OCI-LY7 (cell line): ENCODE measurements around the gene VTI1A. TPM values are rescaled to one million over a fixed set of nuclear protein-coding genes. Genes with fewer than 3 reads are reported as not detected.
A peak's percentile ranks its signal among the peaks of the same experiment; 100 is the strongest.

Experiments
- BruUV-seq: library from RNA; stranded (reverse); fragments of 400-500 nt; replicated peaks from 2 replicates; lab custom pipeline; 2021; lab: Mats Ljungman, UMichigan
- CTCF ChIA-PET: fragments of 300-600 bp; sonication (Branson Sonifier 250); formaldehyde crosslinking; loops from one replicate; lab custom pipeline; 2022; ENCODE audit warnings: antibody characterized with exemption; ENCODE audit not compliant: unreplicated experiment; lab: Charles Lee
- POLR2A ChIA-PET: fragments of 300-600 bp; sonication (Branson Sonifier 250); formaldehyde crosslinking; loops from one replicate; lab custom pipeline; 2022; ENCODE audit warnings: antibody characterized with exemption; lab: Charles Lee
- DNase-seq: peaks from one replicate; pipeline ENCODE4 v3.0.0-alpha.2; 2015; ENCODE audit warnings: low spot score
- H2AFZ ChIP-seq: fragments of 200-600 bp; sonication (generic), shearing (Covaris generic); 2 replicates; pipeline ENCODE4 v1.6.1; 2014; ENCODE audit warnings: mild to moderate bottlenecking, antibody characterized with exemption, low read length, moderate library complexity
- H3K27ac ChIP-seq: fragments of 200-600 bp; sonication (generic); 2 replicates; pipeline ENCODE4 v1.5.1; 2014; ENCODE audit warnings: mixed run types, low read depth, mild to moderate bottlenecking, moderate library complexity, low read length, inconsistent platforms; ENCODE audit not compliant: poor library complexity, severe bottlenecking
- H3K36me3 ChIP-seq: fragments of 200-600 bp; sonication (generic); 2 replicates; pipeline ENCODE4 v1.6.1; 2014; ENCODE audit warnings: mild to moderate bottlenecking, antibody characterized with exemption, low read length, moderate library complexity, mixed read lengths; ENCODE audit not compliant: insufficient read depth
- H3K4me1 ChIP-seq: fragments of 200-600 bp; sonication (generic); 2 replicates; pipeline ENCODE4 v1.5.1; 2014; ENCODE audit warnings: mild to moderate bottlenecking, low read length; ENCODE audit not compliant: insufficient read depth, poor library complexity, severe bottlenecking
- H3K4me2 ChIP-seq: fragments of 200-600 bp; sonication (generic); 2 replicates; pipeline ENCODE4 v1.6.1; 2014; ENCODE audit warnings: mild to moderate bottlenecking, low read length
- H3K4me3 ChIP-seq: fragments of 200-600 bp; sonication (generic); 2 replicates; pipeline ENCODE4 v1.5.1; 2014; ENCODE audit warnings: mild to moderate bottlenecking, low read depth, low read length; ENCODE audit not compliant: poor library complexity, severe bottlenecking
- H3K79me2 ChIP-seq: fragments of 200-600 bp; sonication (generic); 2 replicates; pipeline ENCODE4 v1.6.1; 2016; ENCODE audit warnings: low read depth, mild to moderate bottlenecking, low read length, moderate library complexity, mixed read lengths; ENCODE audit not compliant: insufficient read depth
- H3K9me2 ChIP-seq: fragments of 200-600 bp; sonication (generic); 2 replicates; pipeline ENCODE4 v1.6.1; 2016; ENCODE audit warnings: mild to moderate bottlenecking, low read length, mixed read lengths; ENCODE audit not compliant: insufficient read depth
- H3K9me3 ChIP-seq: fragments of 200-600 bp; sonication (generic); 2 replicates; pipeline ENCODE4 v1.6.1; 2014; ENCODE audit warnings: mild to moderate bottlenecking, mixed run types, low read length, mixed read lengths
- H4K20me1 ChIP-seq: fragments of 200-600 bp; sonication (generic); 2 replicates; pipeline ENCODE4 v1.6.1; 2014; ENCODE audit warnings: mild to moderate bottlenecking, antibody characterized with exemption, low read length, moderate library complexity, mixed read lengths; ENCODE audit not compliant: insufficient read depth
- EZH2phosphoT487 ChIP-seq: fragments of 200-600 bp; sonication (generic); IDR thresholded peaks from 2 replicates; pipeline ENCODE4 v1.6.1; 2018; ENCODE audit warnings: low read depth, borderline replicate concordance, mild to moderate bottlenecking, mixed run types, antibody characterized with exemption, low read length, moderate library complexity, mixed read lengths
- intact Hi-C: fragments of 100-400 bp; cut with micrococcal nuclease; formaldehyde crosslinking; loops from one replicate; pipeline ENCODE4 v1.10.0; 2022; ENCODE audit not compliant: unreplicated experiment
- total RNA-seq, 2 experiments: library from RNA; depleted of rRNA in 1 of 2; stranded (reverse); fragments of >200 nt in 1 of 2; shearing (Covaris generic) in 1 of 2; gene quantifications; 2 replicates each; pipeline ENCODE4 v1.2.3, GENCODE V29; 2014 to 2022
- TF ChIP-seq, protein P1 (sequence below): fragments of 200-600 bp; sonication (generic); conservative IDR thresholded peaks from 2 replicates; pipeline ENCODE4 v1.5.1; 2014; ENCODE audit warnings: mild to moderate bottlenecking, antibody characterized with exemption, low read length, moderate library complexity, mixed read lengths

Gene VTI1A
- total RNA-seq, 2 experiments from 2014 or later: 39.4 to 45.2 TPM

DNA sequence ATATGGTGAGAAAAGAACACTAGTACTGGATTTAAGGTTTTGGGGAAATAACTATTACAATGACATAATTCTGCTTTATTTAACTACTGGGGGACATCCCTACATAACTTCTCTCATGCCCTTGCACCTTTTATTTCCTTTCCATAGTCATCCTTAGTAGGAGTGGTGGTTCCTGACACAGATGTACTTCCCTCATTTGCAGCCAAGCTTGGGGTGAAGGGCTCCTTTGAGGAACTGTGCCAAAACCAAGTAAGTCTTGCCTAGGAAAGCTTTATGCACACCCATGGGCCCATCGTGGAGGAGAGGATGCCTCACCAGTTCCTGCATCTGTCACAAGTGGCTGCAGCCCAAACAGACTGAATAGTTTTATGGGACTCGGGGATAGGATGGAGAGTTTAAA, 20.9 kb upstream of the VTI1A start:
- H3K9me2 ChIP-seq: no peaks in the 10 kb centered on the region
- no peaks in the 10 kb centered on the region for H4K20me1 ChIP-seq
- H3K36me3 ChIP-seq: peaks cover 94% of the 10 kb centered on the region
- intact Hi-C loops: no loop called here
- H3K4me3 ChIP-seq: no peak overlapping the region
- no peak for DNase-seq
- no peaks in the 10 kb centered on the region for H3K79me2 ChIP-seq
- H3K4me2 ChIP-seq: no peak overlapping the region
- H3K9me3 ChIP-seq: no peaks in the 10 kb centered on the region
- no TSS peak for BruUV-seq
- CTCF ChIA-PET: interaction anchor here (0.9 kb wide), 1 partner anchor 18 kb away, joined by 4 read pairs; no protein-coding TSS in a partner anchor
- no peak overlapping the region for H2AFZ ChIP-seq
- TF ChIP-seq EZH2phosphoT487: no peak
- TF ChIP-seq, protein P1, sequence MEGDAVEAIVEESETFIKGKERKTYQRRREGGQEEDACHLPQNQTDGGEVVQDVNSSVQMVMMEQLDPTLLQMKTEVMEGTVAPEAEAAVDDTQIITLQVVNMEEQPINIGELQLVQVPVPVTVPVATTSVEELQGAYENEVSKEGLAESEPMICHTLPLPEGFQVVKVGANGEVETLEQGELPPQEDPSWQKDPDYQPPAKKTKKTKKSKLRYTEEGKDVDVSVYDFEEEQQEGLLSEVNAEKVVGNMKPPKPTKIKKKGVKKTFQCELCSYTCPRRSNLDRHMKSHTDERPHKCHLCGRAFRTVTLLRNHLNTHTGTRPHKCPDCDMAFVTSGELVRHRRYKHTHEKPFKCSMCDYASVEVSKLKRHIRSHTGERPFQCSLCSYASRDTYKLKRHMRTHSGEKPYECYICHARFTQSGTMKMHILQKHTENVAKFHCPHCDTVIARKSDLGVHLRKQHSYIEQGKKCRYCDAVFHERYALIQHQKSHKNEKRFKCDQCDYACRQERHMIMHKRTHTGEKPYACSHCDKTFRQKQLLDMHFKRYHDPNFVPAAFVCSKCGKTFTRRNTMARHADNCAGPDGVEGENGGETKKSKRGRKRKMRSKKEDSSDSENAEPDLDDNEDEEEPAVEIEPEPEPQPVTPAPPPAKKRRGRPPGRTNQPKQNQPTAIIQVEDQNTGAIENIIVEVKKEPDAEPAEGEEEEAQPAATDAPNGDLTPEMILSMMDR: no peak
- POLR2A ChIA-PET: interaction anchor here (0.6 to 1.5 kb wide), 5 partner anchors 11 to 1241 kb away, joined by 3 to 9 read pairs (median 4); no protein-coding TSS in a partner anchor
- no peak overlapping the region for H3K27ac ChIP-seq
- no peaks in the 10 kb centered on the region for H3K4me1 ChIP-seq

DNA sequence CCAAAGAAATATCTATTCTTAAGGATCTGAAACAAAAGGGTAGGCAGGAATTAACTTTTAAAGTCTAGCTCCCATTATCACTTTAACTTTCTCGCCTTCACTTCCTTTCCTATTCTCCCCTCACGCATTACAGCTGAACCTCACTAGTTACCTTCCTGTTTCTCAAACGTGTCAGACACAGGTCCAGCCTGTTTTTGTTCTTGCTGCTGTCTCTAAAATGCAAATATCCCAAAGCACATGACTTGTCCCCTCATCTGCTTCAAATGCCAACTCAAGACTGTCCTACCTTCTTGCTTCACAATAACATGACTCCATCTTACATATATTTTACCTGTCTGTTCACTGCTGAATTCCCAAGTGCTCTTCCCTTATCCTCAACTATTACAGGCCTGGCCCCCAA, 17.9 kb upstream of the VTI1A start:
- Histone ChIP-seq H3K4me1 (no peaks in the 10 kb centered on the region), H3K9me3 (no peaks in the 10 kb centered on the region), H3K36me3 (peaks cover 98% of the 10 kb centered on the region), H4K20me1 (no peaks in the 10 kb centered on the region), H3K79me2 (no peaks in the 10 kb centered on the region), H3K27ac (no peak overlapping the region), H2AFZ (no peak overlapping the region), H3K4me2 (no peak overlapping the region), H3K9me2 (no peaks in the 10 kb centered on the region), H3K4me3 (no peak overlapping the region)
- ChIA-PET CTCF (no interaction called here), POLR2A (no interaction called here)
- no peak for TF ChIP-seq EZH2phosphoT487
- TF ChIP-seq, protein P1: no peak
- DNase-seq: peak; percentile 3
- no TSS peak for BruUV-seq
- intact Hi-C loops: no loop called here

DNA sequence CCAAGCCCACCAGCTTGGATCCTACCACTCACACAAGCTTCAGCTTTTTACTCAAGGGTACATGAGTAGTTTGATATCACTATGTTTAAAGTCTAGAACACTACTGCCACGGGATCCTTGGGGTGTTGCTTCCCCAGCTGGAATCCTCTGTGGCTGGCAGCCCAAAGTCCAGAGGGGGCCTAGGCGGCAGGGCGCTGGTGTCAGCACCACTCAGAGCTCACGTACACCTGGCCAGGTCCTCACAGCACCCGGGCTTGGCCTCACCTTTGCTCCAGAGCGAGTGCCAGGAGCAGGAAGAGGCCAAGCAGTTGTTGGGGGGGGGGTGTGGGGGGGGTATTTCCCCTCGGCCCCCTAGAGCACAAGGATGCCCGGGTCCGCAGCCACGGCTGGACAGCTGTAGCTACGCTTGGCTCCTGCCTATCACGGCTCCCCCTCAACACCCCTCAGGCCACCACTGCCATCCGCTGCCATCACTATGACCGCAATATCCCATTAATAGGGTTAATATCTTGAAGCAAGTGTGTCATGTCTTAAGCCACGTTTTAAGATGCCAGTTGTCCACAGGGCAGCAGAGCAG, 17.3 kb upstream of the VTI1A start:
- TF ChIP-seq EZH2phosphoT487: no peak
- TF ChIP-seq, protein P1: no peak
- intact Hi-C loops: no loop called here

More for the DNA sequence above, 17.3 kb upstream of the VTI1A start:
- Histone ChIP-seq H3K4me1 (no peaks in the 10 kb centered on the region), H4K20me1 (peaks cover 3% of the 10 kb centered on the region; the same call in 1 of the 2 replicates), H3K9me3 (no peaks in the 10 kb centered on the region), H3K4me3 (no peak overlapping the region), H3K9me2 (no peaks in the 10 kb centered on the region), H3K27ac (no peak overlapping the region), H3K4me2 (no peak overlapping the region), H3K36me3 (peaks cover 98% of the 10 kb centered on the region), H3K79me2 (no peaks in the 10 kb centered on the region), H2AFZ (no peak overlapping the region)
- CTCF ChIA-PET: no interaction called here
- BruUV-seq: no TSS peak
- DNase-seq: no peak
- POLR2A ChIA-PET: no interaction called here
